GM18499 (cell line): ENCODE data around the gene TOMT.
"Not testable (repeated sequence)": the region's sequence is repeated elsewhere in the genome, so short reads cannot be mapped to it uniquely, and the experiment has no call there.

Experiments used
- ATAC-seq: cut with Tn5 transposase; IDR thresholded peaks from one replicate; pipeline ENCODE4 v1.9.1; 2021; ENCODE audit warnings: moderate number of reproducible peaks; ENCODE audit not compliant: insufficient read depth, unreplicated experiment

TOMT gene

GRCh38 chr11:72123117-72123653, 17.5 kb downstream of the TOMT start:
- ATAC-seq = no peak

DNA sequence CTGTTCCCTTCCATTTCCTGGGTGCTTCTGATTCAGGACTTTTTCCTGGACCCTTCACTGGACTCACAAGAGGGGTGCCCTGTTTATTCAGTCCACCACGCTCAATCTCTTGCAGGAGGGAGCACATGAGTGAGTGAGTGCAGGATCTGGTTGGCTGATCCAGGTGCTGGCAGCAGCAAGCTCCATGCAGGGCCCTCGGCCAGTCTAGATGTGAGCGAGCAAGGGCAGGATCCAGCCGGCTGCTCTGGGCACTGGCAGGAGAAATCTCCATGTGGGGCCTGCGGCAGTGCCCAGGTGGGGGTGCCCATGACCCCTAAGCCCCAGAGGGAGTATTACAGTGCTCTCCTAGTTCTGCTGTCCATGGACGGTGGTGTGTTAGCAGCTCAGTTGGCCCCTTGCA, 18.3 kb downstream of the TOMT start:
- ATAC-seq = no peak

GRCh38 chr11:72125956-72126355, 20.2 kb downstream of the TOMT start:
- ATAC-seq = no peak

DNA sequence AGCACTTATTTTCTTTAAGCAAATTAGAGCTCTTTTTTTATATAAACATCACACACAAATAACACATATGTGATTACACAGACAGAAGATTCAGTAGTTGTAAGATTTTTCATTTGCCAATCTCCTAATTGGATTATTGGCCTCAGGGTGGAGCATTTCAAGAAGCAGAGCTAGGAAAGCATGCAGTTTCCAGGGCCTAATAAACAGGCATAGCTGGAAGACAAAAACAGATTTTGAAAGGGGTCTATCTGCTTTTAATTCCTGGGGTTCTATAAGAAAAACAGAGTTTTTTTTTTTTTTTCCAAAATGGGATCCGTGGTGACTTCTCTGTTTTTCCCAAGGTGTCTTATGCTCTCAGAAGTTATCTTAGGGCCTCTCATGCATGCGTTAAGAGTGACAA, 22.2 kb downstream of the TOMT start:
- ATAC-seq = no peak

DNA sequence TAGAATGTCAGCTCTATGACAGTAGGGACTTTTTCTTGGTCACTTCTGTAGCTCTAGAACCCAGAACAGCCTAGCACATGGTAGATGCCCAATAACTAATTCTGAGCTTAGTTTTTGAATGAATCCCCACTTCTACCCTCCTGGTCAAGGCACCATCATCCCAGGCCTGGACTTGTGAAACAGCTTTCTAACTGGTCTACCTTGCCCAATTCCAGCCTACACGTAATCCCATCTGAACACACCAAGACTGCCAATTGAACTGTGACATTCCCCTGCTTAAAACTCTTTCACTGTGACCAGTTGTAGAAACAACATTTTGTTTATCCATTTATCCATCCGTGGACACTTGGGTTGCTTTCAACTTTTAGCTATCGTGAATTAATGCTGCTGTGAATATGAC, 23.7 kb downstream of the TOMT start:
- ATAC-seq = no peak

DNA sequence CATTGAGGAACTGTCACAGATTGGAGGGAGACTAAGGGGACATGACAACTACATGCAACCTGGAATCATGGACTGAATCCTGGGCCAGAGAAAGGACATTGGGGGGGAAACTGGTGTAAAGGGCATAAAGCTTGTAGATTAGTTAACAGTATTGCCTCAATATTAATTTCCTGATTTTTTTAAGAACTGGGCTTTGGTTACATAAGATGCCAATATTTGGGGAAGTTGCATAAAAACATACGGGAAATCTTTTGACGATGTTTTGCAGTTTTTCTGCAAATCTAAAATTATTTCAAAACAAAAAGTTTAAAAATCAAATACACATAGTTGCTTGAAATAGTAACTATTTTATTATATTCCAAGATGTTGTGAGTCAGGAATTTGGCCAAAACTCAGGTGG, 26.9 kb downstream of the TOMT start:
- ATAC-seq = no peak

GRCh38 chr11:72135473-72135872, 29.7 kb downstream of the TOMT start, which contains the start of gene FOLR3:
Gene FOLR3 (plus strand): TSS chr11:72135725. CDS start chr11:72135953, 228 bp downstream.
- ATAC-seq = not testable (repeated sequence)

DNA sequence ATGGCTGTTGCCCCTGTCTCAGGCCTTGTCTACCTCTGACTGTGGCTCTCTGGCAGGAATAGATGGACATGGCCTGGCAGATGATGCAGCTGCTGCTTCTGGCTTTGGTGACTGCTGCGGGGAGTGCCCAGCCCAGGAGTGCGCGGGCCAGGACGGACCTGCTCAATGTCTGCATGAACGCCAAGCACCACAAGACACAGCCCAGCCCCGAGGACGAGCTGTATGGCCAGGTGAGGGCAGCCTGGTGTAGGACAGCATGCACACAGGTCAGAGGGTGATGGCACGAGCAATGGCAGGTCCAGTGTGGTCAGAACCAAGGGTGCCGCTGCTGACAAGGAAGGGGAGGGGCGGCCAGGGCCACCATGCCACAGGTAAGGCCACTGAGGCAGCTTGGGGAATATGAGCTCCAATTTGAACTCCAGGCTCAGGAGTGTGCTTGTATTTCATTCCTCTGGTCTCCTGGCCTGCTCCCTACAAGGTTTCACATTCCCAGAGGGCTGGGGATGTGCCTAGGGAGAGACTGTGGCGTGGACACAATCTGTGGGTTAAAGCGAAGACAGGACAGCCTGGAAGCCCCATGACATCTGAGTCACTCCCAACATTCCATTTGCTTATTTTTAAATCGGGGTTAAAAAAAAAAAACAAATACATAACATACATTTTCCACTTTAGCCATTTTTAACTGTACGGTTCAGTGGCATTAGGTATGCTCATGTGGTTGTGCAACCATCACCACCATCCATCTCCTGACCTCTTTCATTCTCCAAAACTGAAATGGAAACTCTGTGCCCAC, 30.4 kb downstream of the TOMT start:
- no peak for ATAC-seq

DNA sequence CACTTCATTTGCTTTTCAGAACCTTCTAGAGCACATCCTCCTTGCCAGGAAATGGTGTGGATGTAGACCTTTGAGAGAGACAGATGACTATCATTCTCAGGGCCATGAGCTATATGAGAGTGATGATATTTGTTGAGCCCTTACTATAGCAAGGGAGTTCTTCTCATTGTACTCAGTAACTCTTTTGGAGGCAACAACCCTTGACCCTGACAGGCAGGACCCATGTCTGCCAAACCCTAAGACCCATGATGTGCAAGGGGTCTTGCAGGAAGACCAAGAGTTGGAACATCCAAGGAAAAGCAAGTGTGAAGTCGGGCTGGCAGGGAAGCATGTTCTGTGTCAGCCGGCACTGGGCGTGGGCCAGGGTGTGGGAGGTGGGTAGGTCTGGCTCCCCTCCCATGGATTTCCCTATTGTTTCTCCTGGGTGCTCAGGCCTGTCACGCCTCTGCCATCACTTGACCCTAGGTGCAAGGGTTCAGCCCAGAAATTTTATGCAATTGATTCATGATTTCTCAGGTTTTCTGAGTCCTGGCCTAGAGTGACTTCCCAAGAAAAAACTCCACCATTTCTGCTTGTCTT, 31.0 kb downstream of the TOMT start:
- ATAC-seq = no peak

GRCh38 chr11:72138821-72139390, 33.2 kb downstream of the TOMT start:
- no peak for ATAC-seq

DNA sequence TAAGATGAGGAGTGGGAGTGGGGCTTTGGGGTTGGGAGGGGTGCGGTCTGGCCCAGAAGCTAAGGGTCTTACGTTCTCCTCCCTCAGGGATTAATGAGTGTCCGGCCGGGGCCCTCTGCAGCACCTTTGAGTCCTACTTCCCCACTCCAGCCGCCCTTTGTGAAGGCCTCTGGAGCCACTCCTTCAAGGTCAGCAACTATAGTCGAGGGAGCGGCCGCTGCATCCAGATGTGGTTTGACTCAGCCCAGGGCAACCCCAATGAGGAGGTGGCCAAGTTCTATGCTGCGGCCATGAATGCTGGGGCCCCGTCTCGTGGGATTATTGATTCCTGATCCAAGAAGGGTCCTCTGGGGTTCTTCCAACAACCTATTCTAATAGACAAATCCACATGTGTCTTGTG, 33.8 kb downstream of the TOMT start:
- no peak for ATAC-seq

DNA sequence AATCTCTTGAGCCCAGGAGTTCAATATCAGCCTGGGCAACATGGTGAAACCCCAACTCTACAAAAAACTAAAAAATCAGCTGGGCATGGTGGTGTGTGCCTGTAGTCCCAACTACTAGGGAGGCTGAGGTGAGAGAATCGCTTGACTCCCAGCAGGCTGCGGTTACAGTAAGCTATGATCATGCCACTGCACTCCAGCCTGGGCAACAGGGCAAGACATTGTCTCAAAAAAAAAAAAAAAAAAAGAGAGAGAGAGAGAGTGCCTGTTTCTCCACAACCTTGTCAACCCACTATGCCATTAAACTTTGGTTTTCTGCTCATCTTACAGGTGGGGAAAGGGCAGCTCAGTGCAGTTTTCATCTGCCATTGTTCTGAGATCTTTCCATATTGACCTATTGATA, 34.9 kb downstream of the TOMT start:
- ATAC-seq = no peak

- ATAC-seq = no peak
These were observed 35.3 kb downstream of the TOMT start for GRCh38 chr11:72141066-72141465.

DNA sequence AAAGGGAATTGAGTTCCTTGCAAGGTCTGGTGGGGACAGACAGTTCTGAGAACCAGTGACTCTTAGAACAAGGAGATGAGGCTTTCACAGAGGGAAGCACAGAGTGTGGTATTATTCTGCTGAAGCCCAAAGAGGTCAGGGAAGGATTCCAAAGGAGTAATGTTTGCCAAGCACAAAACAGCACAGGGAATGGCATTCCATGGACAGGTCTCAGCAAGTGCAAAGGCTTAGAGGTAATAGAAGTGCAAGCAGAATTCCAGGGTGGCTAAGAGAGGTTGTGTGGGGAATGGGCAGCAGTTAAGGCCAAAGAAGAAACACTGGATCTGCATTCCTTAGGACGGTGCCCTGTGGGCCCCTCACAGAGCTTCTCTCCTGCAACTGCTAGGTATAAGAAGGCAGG, 36.4 kb downstream of the TOMT start:
- not testable (repeated sequence) for ATAC-seq

- not testable (repeated sequence) for ATAC-seq
These were observed 36.8 kb downstream of the TOMT start for GRCh38 chr11:72142543-72142942.

GRCh38 chr11:72144807-72145565, 39.3 kb downstream of the TOMT start:
- ATAC-seq = no peak

DNA sequence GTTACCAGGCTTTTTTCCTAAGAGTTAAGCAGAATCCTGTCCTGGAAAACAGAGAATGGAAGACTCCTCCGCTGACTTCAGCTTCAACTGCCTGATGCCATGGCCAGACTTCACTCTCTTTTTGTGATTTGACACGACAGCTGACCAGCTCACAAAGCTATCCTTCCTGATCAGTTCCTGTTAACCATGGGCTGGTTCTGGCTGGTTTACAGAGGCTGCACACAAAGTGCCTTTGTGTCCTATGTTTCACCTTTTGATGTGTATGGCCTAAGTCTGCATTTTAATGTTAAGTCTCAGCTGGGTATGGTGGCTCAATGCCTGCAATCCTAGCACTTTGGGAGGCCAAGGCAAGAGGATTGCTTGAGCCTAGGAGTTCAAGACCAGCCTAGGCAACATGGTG, 40.9 kb downstream of the TOMT start:
- ATAC-seq = no peak

GRCh38 chr11:72150882-72151281, 45.2 kb downstream of the TOMT start:
- no peak for ATAC-seq

- not testable (repeated sequence) for ATAC-seq
These were observed 48.1 kb downstream of the TOMT start for GRCh38 chr11:72153874-72154273.

GRCh38 chr11:72154816-72155215, 49.1 kb downstream of the TOMT start:
- no peak for ATAC-seq

GRCh38 chr11:72155751-72156150, 50.0 kb downstream of the TOMT start:
- ATAC-seq = no peak
